ENCODE results near the gene HDAC10.

DNA sequence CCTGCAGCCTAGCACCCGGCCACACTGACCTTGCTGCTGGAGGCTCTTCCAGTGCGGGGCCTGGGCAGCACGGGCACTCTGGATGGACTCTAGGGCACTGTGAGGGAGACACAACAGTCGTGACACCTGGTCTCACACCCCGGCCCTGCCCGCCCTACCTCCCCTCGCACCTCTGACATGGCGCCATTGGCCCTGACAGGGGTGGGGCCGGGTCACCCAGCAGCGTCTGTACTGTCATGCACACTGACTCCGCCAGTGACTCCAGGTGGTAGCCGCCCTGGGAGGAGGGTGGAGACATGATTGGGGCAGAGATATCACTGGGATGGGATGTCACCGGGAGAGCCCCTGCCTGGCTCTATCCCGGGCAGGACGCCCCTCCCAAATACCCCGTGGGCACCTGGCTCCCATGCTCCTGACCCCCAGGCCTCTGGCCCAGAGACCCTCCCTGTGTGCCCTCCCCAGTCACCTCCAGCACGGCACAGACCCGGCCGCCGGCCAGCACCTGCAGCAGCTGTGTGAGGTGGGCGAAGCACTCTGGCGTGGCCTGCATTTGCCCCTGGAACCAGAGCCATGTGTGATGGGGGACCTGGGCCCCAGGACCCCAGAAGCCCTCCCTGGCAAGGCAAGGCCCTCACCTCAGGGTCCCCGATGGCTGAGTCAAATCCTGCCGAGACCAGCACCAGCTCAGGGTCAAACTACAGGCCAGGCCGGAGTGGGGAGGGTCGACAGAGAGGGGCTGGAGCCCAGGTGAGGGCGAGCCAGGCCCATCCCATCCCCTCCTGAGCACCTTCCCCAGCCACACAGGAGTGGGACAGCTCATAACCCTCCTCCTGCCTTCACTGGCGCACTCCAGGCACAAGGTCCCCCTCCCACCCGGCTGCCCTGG, 2.6 kb downstream of the HDAC10 start:
- TF ChIP-seq POLR2AphosphoS5 (IDR thresholded peaks at IDR 0.05) (no peak), POLR2A (IDR thresholded peaks at IDR 0.05; ENCODE audit: low read depth) (no peak)
